HepG2 (cell line): ENCODE data around the gene C6orf136. TPM values are rescaled to one million over a fixed set of nuclear protein-coding genes. Genes with fewer than 3 reads are reported as not detected.

Source experiments
- ARNTL ChIP-seq: sonication (generic); formaldehyde crosslinking; IDR thresholded peaks from 2 replicates; pipeline ENCODE4 v1.4.0; 2020; ENCODE audit warnings: mild to moderate bottlenecking, missing genetic modification reagents
- ERF ChIP-seq: IDR thresholded peaks from 2 replicates; pipeline ENCODE4 v1.6.1; 2018; ENCODE audit warnings: missing biosample characterization, missing genetic modification reagents
- HCFC1 ChIP-seq: fragments of 150-350 bp; IDR thresholded peaks from 2 replicates; pipeline ENCODE4 v1.6.1; 2014; ENCODE audit warnings: low read depth, low read length
- ISL2 ChIP-seq: sonication (generic); formaldehyde crosslinking; IDR thresholded peaks from 2 replicates; pipeline ENCODE4 v1.5.0; 2020; ENCODE audit warnings: missing genetic modification reagents
- JUND ChIP-seq: sonication (generic); formaldehyde crosslinking; IDR thresholded peaks from 2 replicates; pipeline ENCODE4 v1.8.0; 2022; ENCODE audit warnings: mild to moderate bottlenecking, missing genetic modification reagents
- KDM2A ChIP-seq: sonication (generic); formaldehyde crosslinking; IDR thresholded peaks from 2 replicates; pipeline ENCODE4 v1.4.0; 2020; ENCODE audit warnings: low read depth, missing genetic modification reagents, borderline replicate concordance
- MYC ChIP-seq: sonication (generic); formaldehyde crosslinking; IDR thresholded peaks from 2 replicates; pipeline ENCODE4 v1.9.0; 2021; ENCODE audit warnings: missing genetic modification reagents, borderline replicate concordance
- RARG ChIP-seq: sonication (generic); formaldehyde crosslinking; IDR thresholded peaks from 2 replicates; pipeline ENCODE4 v1.4.0; 2020; ENCODE audit warnings: low read depth, mild to moderate bottlenecking, missing genetic modification reagents
- SMARCE1 ChIP-seq: fragments of 450-650 bp; IDR thresholded peaks from 2 replicates; pipeline ENCODE4 v1.6.1; 2017; ENCODE audit warnings: borderline replicate concordance
- SMYD3 ChIP-seq: sonication (generic); formaldehyde crosslinking; IDR thresholded peaks from 2 replicates; pipeline ENCODE4 v1.8.1; 2023; ENCODE audit warnings: mild to moderate bottlenecking, missing genetic modification reagents
- ZBTB1 ChIP-seq: sonication (generic); formaldehyde crosslinking; IDR thresholded peaks from 2 replicates; pipeline ENCODE4 v1.4.0; 2020; ENCODE audit warnings: missing genetic modification reagents, borderline replicate concordance
- ZFYVE20 ChIP-seq: sonication (generic); formaldehyde crosslinking; IDR thresholded peaks from 2 replicates; pipeline ENCODE4 v1.8.0; 2023; ENCODE audit warnings: low read depth, mild to moderate bottlenecking, moderate library complexity, missing genetic modification reagents, borderline replicate concordance
- ZNF607 ChIP-seq: sonication (generic); formaldehyde crosslinking; IDR thresholded peaks from 2 replicates; pipeline ENCODE4 v1.5.1; 2020; ENCODE audit warnings: missing genetic modification reagents, mild to moderate bottlenecking, borderline replicate concordance
- ZNF746 ChIP-seq: sonication (generic); formaldehyde crosslinking; IDR thresholded peaks from 2 replicates; pipeline ENCODE4 v1.8.0; 2022; ENCODE audit warnings: mild to moderate bottlenecking, missing genetic modification reagents
- polyA plus RNA-seq, 8 experiments: library from polyadenylated mRNA; depleted of rRNA in 3 of 8; stranded (reverse) in 7 of 8; unstranded in 1 of 8; fragments of >200 nt; fragmentation: Illumina TruSeq in 4 of 8; extraction: Trizol in 4 of 8; gene quantifications; 2 replicates each; pipeline versions ENCODE4 v1.2.1 to v1.2.3, GENCODE V29; 2011 to 2016; ENCODE audit warnings: low read depth in 4 of 8, missing spikeins in 1 of 8, mixed read lengths in 1 of 8; ENCODE audit not compliant: insufficient read depth in 1 of 8
- total RNA-seq, 5 experiments: library from RNA; depleted of rRNA; stranded (reverse); fragments of >200 nt; fragmentation: Illumina TruSeq; extraction: Trizol; gene quantifications; 2 replicates each; pipeline ENCODE4 v1.2.3, GENCODE V29; 2016; ENCODE audit warnings: low read depth in 1 of 5
- TF ChIP-seq, protein P1 (sequence below): sonication (generic); formaldehyde crosslinking; IDR thresholded peaks from 2 replicates; pipeline ENCODE4 v1.5.0; 2020; ENCODE audit warnings: missing genetic modification reagents, mild to moderate bottlenecking, borderline replicate concordance
- TF ChIP-seq, protein P2 (sequence below): sonication (generic); formaldehyde crosslinking; IDR thresholded peaks from 2 replicates; pipeline ENCODE4 v1.4.0; 2020; ENCODE audit warnings: mild to moderate bottlenecking, missing genetic modification reagents
- TF ChIP-seq, protein P3 (sequence below): sonication (generic); formaldehyde crosslinking; IDR thresholded peaks from 2 replicates; pipeline ENCODE4 v1.9.0; 2022; ENCODE audit warnings: missing genetic modification reagents, mild to moderate bottlenecking, borderline replicate concordance

Gene C6orf136
- total and polyA plus RNA-seq, 2 of the 13 experiments (the other 11 are each of a cell fraction or from before 2014, with no cell fraction given) = 12.0 to 26.2 TPM

DNA sequence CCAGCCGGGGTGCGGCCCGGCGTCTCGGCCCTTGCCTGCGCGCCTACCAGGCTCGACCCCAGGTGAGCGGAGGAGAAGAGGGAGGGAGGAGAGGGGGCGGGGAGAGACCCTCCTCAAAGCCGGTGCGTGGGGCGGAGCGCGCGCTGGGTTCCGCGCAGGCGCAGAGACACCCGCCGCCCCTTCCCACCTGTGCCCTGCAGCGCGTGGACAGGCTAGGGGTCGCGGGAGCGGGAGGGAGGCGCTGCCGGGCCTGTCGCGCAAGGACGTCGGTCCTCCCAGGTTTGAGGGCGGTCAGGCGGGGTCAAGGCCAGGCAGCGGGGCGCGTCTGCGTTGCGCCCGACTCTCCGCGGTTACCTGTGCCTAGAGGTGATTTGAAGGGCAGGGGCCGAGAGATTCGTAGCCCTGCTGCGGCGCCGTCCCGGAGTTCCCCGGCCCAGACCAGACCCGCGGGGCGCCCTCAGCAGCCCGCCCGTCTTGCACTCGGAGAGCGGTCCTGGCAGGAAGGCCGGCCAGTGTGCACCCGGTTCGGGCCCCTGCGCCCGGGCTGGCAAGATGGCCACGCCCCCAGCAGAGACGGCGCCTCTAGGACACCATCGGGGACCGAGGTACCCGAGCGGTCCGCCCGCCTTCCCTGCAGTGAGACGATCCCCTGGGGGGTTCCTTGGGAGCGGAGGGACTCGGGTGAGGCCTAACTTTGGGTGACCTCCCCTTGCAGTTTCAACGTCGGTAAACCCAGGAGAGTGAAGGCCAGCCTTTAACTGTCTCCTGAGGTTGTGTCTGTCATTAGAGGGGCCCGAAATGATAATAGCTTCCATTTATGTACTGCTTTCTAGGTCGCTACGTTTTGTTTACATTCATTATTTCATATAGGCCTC is 546 bp downstream of the C6orf136 start (continued):
- TF ChIP-seq, protein P1, sequence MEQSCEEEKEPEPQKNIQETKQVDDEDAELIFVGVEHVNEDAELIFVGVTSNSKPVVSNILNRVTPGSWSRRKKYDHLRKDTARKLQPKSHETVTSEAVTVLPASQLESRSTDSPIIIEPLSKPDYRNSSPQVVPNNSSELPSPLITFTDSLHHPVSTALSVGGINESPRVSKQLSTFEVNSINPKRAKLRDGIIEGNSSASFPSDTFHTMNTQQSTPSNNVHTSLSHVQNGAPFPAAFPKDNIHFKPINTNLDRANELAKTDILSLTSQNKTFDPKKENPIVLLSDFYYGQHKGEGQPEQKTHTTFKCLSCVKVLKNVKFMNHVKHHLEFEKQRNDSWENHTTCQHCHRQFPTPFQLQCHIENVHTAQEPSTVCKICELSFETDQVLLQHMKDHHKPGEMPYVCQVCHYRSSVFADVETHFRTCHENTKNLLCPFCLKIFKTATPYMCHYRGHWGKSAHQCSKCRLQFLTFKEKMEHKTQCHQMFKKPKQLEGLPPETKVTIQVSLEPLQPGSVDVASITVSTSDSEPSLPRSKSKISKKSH (CRISPR knock-in tag) = peak; percentile 78
- TF ChIP-seq, protein P2, sequence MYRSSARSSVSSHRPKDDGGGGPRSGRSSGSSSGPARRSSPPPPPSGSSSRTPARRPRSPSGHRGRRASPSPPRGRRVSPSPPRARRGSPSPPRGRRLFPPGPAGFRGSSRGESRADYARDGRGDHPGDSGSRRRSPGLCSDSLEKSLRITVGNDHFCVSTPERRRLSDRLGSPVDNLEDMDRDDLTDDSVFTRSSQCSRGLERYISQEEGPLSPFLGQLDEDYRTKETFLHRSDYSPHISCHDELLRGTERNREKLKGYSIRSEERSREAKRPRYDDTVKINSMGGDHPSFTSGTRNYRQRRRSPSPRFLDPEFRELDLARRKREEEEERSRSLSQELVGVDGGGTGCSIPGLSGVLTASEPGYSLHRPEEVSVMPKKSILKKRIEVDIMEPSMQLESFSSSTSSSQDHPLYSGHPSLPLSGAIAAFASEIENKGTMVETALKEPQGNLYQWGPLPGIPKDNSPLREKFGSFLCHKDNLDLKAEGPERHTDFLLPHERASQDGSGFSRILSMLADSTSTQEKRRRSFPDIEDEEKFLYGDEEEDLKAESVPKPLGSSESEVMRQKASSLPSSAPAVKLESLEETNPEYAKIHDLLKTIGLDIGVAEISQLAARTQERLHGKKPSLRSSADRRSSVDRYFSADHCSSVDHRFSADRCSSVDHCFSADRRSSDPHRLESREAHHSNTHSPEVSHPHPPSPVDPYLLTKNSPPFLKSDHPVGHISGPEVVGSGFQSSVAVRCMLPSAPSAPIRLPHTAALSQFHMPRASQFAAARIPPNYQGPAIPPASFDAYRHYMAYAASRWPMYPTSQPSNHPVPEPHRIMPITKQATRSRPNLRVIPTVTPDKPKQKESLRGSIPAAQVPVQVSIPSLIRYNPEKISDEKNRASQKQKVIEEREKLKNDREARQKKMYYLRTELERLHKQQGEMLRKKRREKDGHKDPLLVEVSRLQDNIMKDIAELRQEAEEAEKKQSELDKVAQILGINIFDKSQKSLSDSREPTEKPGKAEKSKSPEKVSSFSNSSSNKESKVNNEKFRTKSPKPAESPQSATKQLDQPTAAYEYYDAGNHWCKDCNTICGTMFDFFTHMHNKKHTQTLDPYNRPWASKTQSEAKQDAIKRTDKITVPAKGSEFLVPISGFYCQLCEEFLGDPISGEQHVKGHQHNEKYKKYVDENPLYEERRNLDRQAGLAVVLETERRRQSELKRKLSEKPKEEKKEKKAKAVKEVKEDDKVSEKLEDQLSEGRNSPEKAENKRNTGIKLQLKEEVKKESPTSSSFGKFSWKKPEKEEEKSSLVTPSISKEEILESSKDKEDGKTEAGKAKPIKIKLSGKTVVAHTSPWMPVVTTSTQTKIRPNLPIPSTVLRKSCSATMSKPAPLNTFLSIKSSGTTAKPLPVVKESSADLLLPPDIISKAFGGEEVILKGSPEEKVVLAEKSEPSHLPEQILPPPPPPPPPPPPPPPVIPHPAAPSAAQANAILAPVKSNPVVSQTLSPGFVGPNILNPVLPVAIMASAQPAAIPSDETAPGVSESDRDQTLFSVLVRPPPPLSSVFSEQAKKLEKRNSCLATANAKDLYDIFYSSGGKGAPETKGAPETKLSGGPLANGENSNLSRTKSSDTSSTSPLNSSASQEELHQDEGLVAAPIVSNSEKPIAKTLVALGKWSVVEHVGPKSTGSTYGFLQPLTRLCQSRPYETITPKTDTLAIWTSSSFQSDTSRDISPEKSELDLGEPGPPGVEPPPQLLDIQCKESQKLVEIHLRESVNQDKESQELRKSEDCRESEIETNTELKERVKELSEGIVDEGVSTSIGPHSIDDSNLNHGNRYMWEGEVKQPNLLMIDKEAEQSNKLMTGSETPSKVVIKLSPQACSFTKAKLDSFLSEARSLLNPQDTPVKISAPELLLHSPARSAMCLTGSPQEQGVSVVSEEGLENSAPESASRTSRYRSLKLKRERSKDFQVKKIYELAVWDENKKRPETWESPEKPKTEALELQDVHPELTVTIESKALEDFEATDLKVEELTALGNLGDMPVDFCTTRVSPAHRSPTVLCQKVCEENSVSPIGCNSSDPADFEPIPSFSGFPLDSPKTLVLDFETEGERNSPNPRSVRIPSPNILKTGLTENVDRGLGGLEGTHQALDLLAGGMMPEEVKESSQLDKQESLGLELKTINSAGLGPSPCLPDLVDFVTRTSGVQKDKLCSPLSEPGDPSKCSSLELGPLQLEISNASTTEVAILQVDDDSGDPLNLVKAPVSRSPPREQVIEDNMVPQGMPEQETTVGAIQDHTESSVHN = peak; percentile 90
- TF ChIP-seq ZNF607 (CRISPR knock-in tag) = peak; percentile 96
- TF ChIP-seq, protein P3, sequence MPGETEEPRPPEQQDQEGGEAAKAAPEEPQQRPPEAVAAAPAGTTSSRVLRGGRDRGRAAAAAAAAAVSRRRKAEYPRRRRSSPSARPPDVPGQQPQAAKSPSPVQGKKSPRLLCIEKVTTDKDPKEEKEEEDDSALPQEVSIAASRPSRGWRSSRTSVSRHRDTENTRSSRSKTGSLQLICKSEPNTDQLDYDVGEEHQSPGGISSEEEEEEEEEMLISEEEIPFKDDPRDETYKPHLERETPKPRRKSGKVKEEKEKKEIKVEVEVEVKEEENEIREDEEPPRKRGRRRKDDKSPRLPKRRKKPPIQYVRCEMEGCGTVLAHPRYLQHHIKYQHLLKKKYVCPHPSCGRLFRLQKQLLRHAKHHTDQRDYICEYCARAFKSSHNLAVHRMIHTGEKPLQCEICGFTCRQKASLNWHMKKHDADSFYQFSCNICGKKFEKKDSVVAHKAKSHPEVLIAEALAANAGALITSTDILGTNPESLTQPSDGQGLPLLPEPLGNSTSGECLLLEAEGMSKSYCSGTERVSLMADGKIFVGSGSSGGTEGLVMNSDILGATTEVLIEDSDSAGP (CRISPR knock-in tag) = peak; percentile 97
- peak; percentile 75 for TF ChIP-seq ISL2 (CRISPR knock-in tag)
- 0 out of 2 replicates have a peak, but pooled peaks have one; percentile 85 for TF ChIP-seq ERF
- TF ChIP-seq HCFC1 = no peak
- TF ChIP-seq ZFYVE20 = peak; percentile 95; the same call in 1 of the 2 replicates
- TF ChIP-seq KDM2A (CRISPR knock-in tag) = peak; percentile 99
- TF ChIP-seq SMARCE1 = no peak
- no peak for TF ChIP-seq RARG (CRISPR knock-in tag)
- TF ChIP-seq ARNTL (CRISPR knock-in tag) = peak; percentile 81
- peak; percentile 96 for TF ChIP-seq ZNF746 (CRISPR knock-in tag)
- TF ChIP-seq JUND (CRISPR knock-in tag) = no peak; the same call in 1 of the 2 replicates
- TF ChIP-seq SMYD3 (CRISPR knock-in tag) = peak; percentile 67; the same call in 1 of the 2 replicates
- TF ChIP-seq MYC = peak; percentile 99
- no peak for TF ChIP-seq ZBTB1 (CRISPR knock-in tag)
